ENCODE results near the gene ETV6. TPM values are rescaled to one million over a fixed set of nuclear protein-coding genes. Genes with fewer than 3 reads are reported as not detected.

ETV6 gene
- total and polyA plus RNA-seq, 9 donors, result 7.0 to 11.1 (median 9.1) TPM

- DNase-seq, result peak; percentile 55
- H3K27ac ChIP-seq (ENCODE audit: low read length), result no peak overlapping the region
- H3K36me3 ChIP-seq (ENCODE audit: control insufficient read depth, insufficient read depth, low read length), result no peaks in the 10 kb centered on the region
- H3K4me1 ChIP-seq (ENCODE audit: control insufficient read depth, insufficient read depth, low read length), result peaks cover 16% of the 10 kb centered on the region
- H3K4me3 ChIP-seq (ENCODE audit: low read length), result no peak overlapping the region
- H3K9me3 ChIP-seq (replicated peaks; ENCODE audit: control insufficient read depth, low read depth, low read length), result no peaks in the 10 kb centered on the region
- WGBS (ENCODE audit: insufficient coverage), result 75% methylated on average over 7 of the region's 10 CpGs
- H3K27me3 ChIP-seq (ENCODE audit: control insufficient read depth, insufficient read depth, low read length), result no peaks in the 10 kb centered on the region
Measured at GRCh38 chr12:11719678-11720099, 70.2 kb downstream of the ETV6 start.

GRCh38 chr12:11722071-11722470 is 72.6 kb downstream of the ETV6 start:
- H3K27ac ChIP-seq (ENCODE audit: low read length), result no peak overlapping the region
- no peak for DNase-seq
- no peaks in the 10 kb centered on the region for H3K9me3 ChIP-seq (replicated peaks; ENCODE audit: control insufficient read depth, low read depth, low read length)
- H3K36me3 ChIP-seq (ENCODE audit: control insufficient read depth, insufficient read depth, low read length), result no peaks in the 10 kb centered on the region
- H3K4me1 ChIP-seq (ENCODE audit: control insufficient read depth, insufficient read depth, low read length), result peaks cover 27% of the 10 kb centered on the region
- H3K4me3 ChIP-seq (ENCODE audit: low read length), result no peak overlapping the region
- H3K27me3 ChIP-seq (ENCODE audit: control insufficient read depth, insufficient read depth, low read length), result no peaks in the 10 kb centered on the region
- WGBS (ENCODE audit: insufficient coverage), result no CpG with 5 or more reads among the region's 2 CpGs

- peaks cover 27% of the 10 kb centered on the region for H3K4me1 ChIP-seq (ENCODE audit: control insufficient read depth, insufficient read depth, low read length)
Measured at GRCh38 chr12:11722578-11723138, 73.2 kb downstream of the ETV6 start.

GRCh38 chr12:11723993-11724392 is 74.5 kb downstream of the ETV6 start:
- Histone ChIP-seq H3K4me1 (ENCODE audit: control insufficient read depth, insufficient read depth, low read length) (peaks cover 25% of the 10 kb centered on the region), H3K4me3 (ENCODE audit: low read length) (no peak overlapping the region), H3K36me3 (ENCODE audit: control insufficient read depth, insufficient read depth, low read length) (no peaks in the 10 kb centered on the region), H3K27me3 (ENCODE audit: control insufficient read depth, insufficient read depth, low read length) (no peaks in the 10 kb centered on the region), H3K9me3 (replicated peaks; ENCODE audit: control insufficient read depth, low read depth, low read length) (no peaks in the 10 kb centered on the region), H3K27ac (ENCODE audit: low read length) (peak overlapping the region; percentile 68)
- WGBS (ENCODE audit: insufficient coverage), result 77% methylated on average over 5 of the region's 6 CpGs
- peak; percentile 73 for DNase-seq

More at GRCh38 chr12:11722578-11723138, 73.2 kb downstream of the ETV6 start:
- Histone ChIP-seq H3K9me3 (replicated peaks; ENCODE audit: control insufficient read depth, low read depth, low read length) (no peaks in the 10 kb centered on the region), H3K4me3 (ENCODE audit: low read length) (no peak overlapping the region), H3K36me3 (ENCODE audit: control insufficient read depth, insufficient read depth, low read length) (no peaks in the 10 kb centered on the region), H3K27ac (ENCODE audit: low read length) (no peak overlapping the region), H3K27me3 (ENCODE audit: control insufficient read depth, insufficient read depth, low read length) (no peaks in the 10 kb centered on the region)
- DNase-seq, result no peak
- WGBS (ENCODE audit: insufficient coverage), result 82% methylated on average over 3 of the region's 8 CpGs

- Histone ChIP-seq H3K27me3 (ENCODE audit: control insufficient read depth, insufficient read depth, low read length) (no peaks in the 10 kb centered on the region), H3K9me3 (replicated peaks; ENCODE audit: control insufficient read depth, low read depth, low read length) (no peaks in the 10 kb centered on the region), H3K27ac (ENCODE audit: low read length) (peak overlapping the region; percentile 59), H3K4me3 (ENCODE audit: low read length) (no peak overlapping the region), H3K4me1 (ENCODE audit: control insufficient read depth, insufficient read depth, low read length) (peaks cover 22% of the 10 kb centered on the region), H3K36me3 (ENCODE audit: control insufficient read depth, insufficient read depth, low read length) (no peaks in the 10 kb centered on the region)
- peak; percentile 81 for DNase-seq
- WGBS (ENCODE audit: insufficient coverage), result 57% methylated on average over 3 of the region's 7 CpGs
Measured at GRCh38 chr12:11724888-11725311, 75.4 kb downstream of the ETV6 start.

GRCh38 chr12:11725686-11726085 is 76.2 kb downstream of the ETV6 start:
- Histone ChIP-seq H3K4me3 (ENCODE audit: low read length) (no peak overlapping the region), H3K9me3 (replicated peaks; ENCODE audit: control insufficient read depth, low read depth, low read length) (no peaks in the 10 kb centered on the region), H3K27me3 (ENCODE audit: control insufficient read depth, insufficient read depth, low read length) (no peaks in the 10 kb centered on the region), H3K4me1 (ENCODE audit: control insufficient read depth, insufficient read depth, low read length) (peaks cover 24% of the 10 kb centered on the region), H3K36me3 (ENCODE audit: control insufficient read depth, insufficient read depth, low read length) (peaks cover 2% of the 10 kb centered on the region), H3K27ac (ENCODE audit: low read length) (no peak overlapping the region)
- WGBS (ENCODE audit: insufficient coverage), result 91% methylated on average over 7 of the region's 8 CpGs
- no peak for DNase-seq

- no peak for DNase-seq
- Histone ChIP-seq H3K9me3 (replicated peaks; ENCODE audit: control insufficient read depth, low read depth, low read length) (no peaks in the 10 kb centered on the region), H3K4me3 (ENCODE audit: low read length) (no peak overlapping the region), H3K27ac (ENCODE audit: low read length) (no peak overlapping the region), H3K36me3 (ENCODE audit: control insufficient read depth, insufficient read depth, low read length) (peaks cover 2% of the 10 kb centered on the region), H3K4me1 (ENCODE audit: control insufficient read depth, insufficient read depth, low read length) (peaks cover 24% of the 10 kb centered on the region), H3K27me3 (ENCODE audit: control insufficient read depth, insufficient read depth, low read length) (no peaks in the 10 kb centered on the region)
- WGBS (ENCODE audit: insufficient coverage), result 88% methylated on average over 2 of the region's 3 CpGs
Measured at GRCh38 chr12:11726659-11727058, 77.2 kb downstream of the ETV6 start.

- H3K27ac ChIP-seq (ENCODE audit: low read length), result no peak overlapping the region
- no peaks in the 10 kb centered on the region for H3K27me3 ChIP-seq (ENCODE audit: control insufficient read depth, insufficient read depth, low read length)
- no peak overlapping the region for H3K4me3 ChIP-seq (ENCODE audit: low read length)
- no peaks in the 10 kb centered on the region for H3K9me3 ChIP-seq (replicated peaks; ENCODE audit: control insufficient read depth, low read depth, low read length)
- peaks cover 2% of the 10 kb centered on the region for H3K36me3 ChIP-seq (ENCODE audit: control insufficient read depth, insufficient read depth, low read length)
- peaks cover 24% of the 10 kb centered on the region for H3K4me1 ChIP-seq (ENCODE audit: control insufficient read depth, insufficient read depth, low read length)
- no peak for DNase-seq
- WGBS (ENCODE audit: insufficient coverage), result 40% methylated on average over 1 of the region's 12 CpGs
Measured at GRCh38 chr12:11727133-11727664, 77.7 kb downstream of the ETV6 start.

- no CpG with 5 or more reads among the region's 10 CpGs for WGBS (ENCODE audit: insufficient coverage)
- DNase-seq, result no peak
- H3K27me3 ChIP-seq (ENCODE audit: control insufficient read depth, insufficient read depth, low read length), result no peaks in the 10 kb centered on the region
- no peak overlapping the region for H3K4me3 ChIP-seq (ENCODE audit: low read length)
- no peaks in the 10 kb centered on the region for H3K9me3 ChIP-seq (replicated peaks; ENCODE audit: control insufficient read depth, low read depth, low read length)
- H3K27ac ChIP-seq (ENCODE audit: low read length), result no peak overlapping the region
- H3K36me3 ChIP-seq (ENCODE audit: control insufficient read depth, insufficient read depth, low read length), result peaks cover 2% of the 10 kb centered on the region
- peaks cover 24% of the 10 kb centered on the region for H3K4me1 ChIP-seq (ENCODE audit: control insufficient read depth, insufficient read depth, low read length)
Measured at GRCh38 chr12:11728154-11728755, 78.8 kb downstream of the ETV6 start.

- peaks cover 19% of the 10 kb centered on the region for H3K4me1 ChIP-seq (ENCODE audit: control insufficient read depth, insufficient read depth, low read length)
- WGBS (ENCODE audit: insufficient coverage), result 83% methylated on average over 2 of the region's 4 CpGs
- no peak overlapping the region for H3K27ac ChIP-seq (ENCODE audit: low read length)
- DNase-seq, result no peak
- peaks cover 2% of the 10 kb centered on the region for H3K36me3 ChIP-seq (ENCODE audit: control insufficient read depth, insufficient read depth, low read length)
- no peaks in the 10 kb centered on the region for H3K27me3 ChIP-seq (ENCODE audit: control insufficient read depth, insufficient read depth, low read length)
- no peak overlapping the region for H3K4me3 ChIP-seq (ENCODE audit: low read length)
- no peaks in the 10 kb centered on the region for H3K9me3 ChIP-seq (replicated peaks; ENCODE audit: control insufficient read depth, low read depth, low read length)
Measured at GRCh38 chr12:11729008-11729407, 79.5 kb downstream of the ETV6 start.

Data from muscle of leg (tissue), 11 donors.